Adipose tissue (tissue), 3 donors: ENCODE data around the gene CD96. TPM values are rescaled to one million over a fixed set of nuclear protein-coding genes. Genes with fewer than 3 reads are reported as not detected.

Experiments
- H3K27ac ChIP-seq: one replicate; pipeline ENCODE4 v1.5.1; 2013; ENCODE audit warnings: low read depth, low read length
- WGBS, 3 donors: extraction: QIAGEN DNeasy Blood & Tissue Kit; methylation state at CpG; one replicate each; pipeline ENCODE4 v1.1.7; 2013; 5-methylcytosine and 5-hydroxymethylcytosine counted together
- polyA plus RNA-seq, 3 donors: library from polyadenylated mRNA; stranded (reverse); fragments of 200-250 nt; gene quantifications; one replicate each; pipeline ENCODE4 v1.2.3, GENCODE V29; 2013
- donor health status: healthy with polysubstance abuse.
- donor health status: Bipolar disorder and iron deficiency.
- donor health status: healthy.

CD96 gene
- polyA plus RNA-seq, 3 donors = 0.69 to 4.9 (median 2.5) TPM

DNA sequence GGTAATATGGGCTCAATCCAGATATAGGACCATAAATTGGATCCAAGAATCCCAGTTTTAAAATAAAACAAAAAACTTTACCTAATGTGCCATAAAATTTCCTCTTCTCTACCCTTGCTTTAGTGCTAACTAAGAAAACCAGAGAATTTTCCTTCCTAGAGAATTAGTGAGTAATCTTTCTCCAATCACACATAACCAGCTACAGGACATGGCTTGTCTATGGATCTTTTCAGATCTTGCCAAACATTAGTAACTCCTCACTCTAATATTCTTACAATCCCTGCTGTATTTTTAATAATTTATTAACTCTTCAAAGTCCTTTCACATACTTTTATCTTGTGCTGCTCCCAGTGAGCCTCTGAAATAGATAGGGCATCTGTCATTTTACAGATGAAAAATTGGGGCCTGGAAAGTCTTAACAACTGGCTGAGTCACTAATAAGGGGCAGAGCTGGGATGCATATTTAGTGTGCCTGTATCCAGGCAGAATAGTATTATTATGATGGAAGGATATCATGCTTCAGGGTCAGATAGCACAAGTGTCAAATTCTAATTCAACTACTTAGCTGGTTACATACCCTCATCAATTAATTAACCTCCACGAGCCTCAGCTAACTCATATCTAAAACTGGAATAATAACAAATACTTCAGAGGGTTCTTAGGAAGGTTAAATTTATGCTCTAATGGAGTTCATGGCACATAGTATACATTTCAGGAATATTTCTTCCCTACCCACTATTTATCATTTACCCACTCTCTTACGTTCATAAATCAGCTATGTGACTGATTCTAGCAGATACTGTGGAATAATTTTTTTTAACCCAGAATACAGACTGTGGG is 47.5 kb downstream of the CD96 start:
- WGBS, 3 donors = 67% methylated on average over 2 of the region's 2 CpGs
- H3K27ac ChIP-seq = no peak overlapping the region

DNA sequence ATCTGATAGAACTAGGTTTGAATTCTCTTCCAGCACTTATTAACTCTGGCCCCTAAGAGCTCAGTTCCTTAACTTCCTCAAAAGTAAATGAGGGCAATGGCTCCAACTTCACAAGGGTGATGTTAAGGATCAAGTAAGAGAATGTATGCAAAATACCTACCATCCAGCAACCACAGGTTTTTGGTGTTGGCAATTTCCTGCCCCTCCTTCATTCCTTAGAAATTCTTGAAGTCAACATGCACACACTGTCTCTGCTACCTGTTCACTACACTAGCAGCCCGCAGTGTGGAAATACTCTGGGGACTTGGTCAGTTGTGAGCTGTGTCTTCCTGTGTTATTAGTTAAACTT is 48.1 kb downstream of the CD96 start:
- H3K27ac ChIP-seq = no peak overlapping the region
- WGBS, 3 donors = 74 to 94% (median 93%) methylated on average over 1 of the region's 1 CpG

DNA sequence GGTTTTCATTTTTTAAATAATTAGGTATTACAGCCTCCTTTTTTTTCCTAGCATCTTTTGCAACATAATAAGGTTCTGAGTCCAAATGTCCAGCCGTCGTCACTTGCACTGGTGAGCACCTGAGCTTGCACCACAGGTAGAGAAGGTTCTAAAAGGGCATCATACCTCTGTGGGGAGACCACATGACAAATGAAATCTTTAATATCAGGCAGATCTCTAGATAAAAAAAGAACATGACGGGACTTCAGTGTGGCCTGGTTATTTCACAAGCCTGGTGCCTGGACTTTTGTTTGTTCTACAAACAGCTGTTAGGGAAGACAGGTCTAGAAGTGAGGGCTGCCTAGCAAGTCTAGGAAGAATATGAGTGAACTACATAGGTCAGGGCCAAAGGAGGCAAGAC is 49.6 kb downstream of the CD96 start:
- H3K27ac ChIP-seq = no peak overlapping the region
- 84 to 94% (median 91%) methylated on average over 3 of the region's 3 CpGs for WGBS, 3 donors

DNA sequence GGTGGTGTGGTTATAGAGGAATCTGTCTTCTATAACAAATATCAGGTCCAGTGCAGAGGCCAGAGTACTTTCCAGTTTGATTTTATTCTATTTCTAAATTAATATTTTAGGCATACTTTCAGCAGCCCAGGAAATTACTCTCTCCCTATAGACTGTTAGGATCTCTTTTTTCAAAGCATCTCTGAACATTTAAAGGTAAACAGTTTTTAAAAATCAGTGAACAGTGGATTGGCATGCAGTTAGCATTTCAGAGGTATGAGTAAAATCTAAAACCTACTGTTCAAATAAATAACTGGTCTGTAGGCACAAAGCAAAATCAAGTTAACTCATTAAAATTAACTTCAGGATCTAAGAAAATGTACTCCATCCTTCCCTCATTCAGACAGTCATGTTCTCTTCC is 50.1 kb downstream of the CD96 start:
- H3K27ac ChIP-seq = no peak overlapping the region

DNA sequence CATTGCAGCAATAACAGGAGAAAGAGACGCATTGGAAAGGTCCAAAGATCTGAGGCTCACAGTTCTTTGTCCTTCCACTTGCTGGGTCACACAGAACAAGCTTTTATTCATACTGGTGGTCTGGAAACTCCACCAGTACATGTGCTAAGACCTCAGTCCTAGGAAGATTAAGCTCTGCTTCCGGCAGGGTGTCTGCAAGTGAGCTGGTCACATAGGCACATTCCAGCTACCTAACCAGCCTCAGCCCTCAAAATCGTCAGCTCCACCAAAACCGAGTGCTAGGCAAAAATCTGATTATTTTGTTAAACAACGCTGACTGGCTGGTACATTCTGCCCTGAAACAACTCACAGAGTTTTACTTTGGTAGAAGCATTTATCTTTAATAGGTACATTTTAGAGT is 50.9 kb downstream of the CD96 start:
- no peak overlapping the region for H3K27ac ChIP-seq
- WGBS, 3 donors = 67 to 82% (median 81%) methylated on average over 5 of the region's 5 CpGs

DNA sequence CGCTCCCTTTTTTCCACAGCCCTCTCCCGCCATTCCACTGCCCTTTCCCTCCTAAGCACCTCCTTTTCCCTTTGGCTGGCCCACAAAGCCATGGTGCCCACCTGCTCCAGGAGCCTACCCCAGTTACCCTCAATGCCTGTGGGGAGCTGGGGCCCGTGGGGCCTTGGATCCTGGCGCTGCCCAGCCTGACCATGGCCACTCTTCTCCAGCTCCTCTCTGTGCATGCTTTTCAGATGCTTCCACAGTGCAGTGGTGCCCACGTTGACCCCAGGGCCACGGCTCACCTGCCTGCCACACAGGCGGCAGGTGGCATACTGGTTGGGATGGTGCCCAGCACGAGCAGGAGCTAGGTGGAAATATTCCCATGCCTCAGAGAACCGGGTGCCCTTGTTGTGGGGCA is 51.7 kb downstream of the CD96 start:
- 88 to 93% (median 91%) methylated on average over 9 of the region's 9 CpGs for WGBS, 3 donors
- no peak overlapping the region for H3K27ac ChIP-seq

DNA sequence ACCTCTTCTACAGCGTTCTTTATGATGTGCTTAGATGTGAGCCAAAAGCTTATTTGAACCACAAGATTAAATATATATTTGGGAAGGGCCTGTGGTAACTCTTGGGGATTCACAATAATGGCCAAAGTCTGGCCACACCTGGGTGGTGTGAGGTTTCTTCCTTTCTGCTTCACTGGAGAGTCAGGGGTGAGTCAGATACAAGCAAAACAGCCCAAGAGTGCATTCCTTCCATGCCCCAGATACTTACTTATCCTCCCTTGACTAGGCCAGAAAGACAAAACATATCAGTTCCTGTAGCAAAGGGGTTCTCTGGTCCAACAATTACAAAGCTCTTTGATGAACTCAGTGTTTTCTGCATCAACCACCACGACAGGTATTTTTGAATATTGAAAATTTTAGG is 52.2 kb downstream of the CD96 start:
- 82 to 89% (median 87%) methylated on average over 2 of the region's 2 CpGs for WGBS, 3 donors

DNA sequence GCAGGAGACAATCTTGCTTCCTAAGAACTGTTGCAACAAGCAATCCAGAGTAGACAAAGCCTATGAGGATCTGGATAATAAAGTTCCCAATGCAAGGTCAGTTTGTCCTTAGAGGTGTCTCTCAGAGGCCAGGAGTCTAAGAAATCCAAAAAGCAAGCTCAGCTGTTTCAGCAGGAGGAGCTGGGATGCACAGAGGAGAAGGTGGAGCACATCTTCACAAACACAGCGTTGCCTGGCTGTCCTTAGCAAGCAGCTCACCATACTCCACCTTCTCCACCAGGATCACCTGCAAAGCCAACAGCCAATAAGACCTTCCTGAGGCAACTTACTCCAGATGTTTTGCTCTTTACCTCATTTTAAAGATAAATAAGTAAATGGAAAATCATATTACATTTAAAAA is 52.8 kb downstream of the CD96 start:
- 0 to 54% (median 0%) methylated on average over 1 of the region's 1 CpG for WGBS, 3 donors
- no peak overlapping the region for H3K27ac ChIP-seq

More for the DNA sequence above, 52.2 kb downstream of the CD96 start:
- no peak overlapping the region for H3K27ac ChIP-seq

DNA sequence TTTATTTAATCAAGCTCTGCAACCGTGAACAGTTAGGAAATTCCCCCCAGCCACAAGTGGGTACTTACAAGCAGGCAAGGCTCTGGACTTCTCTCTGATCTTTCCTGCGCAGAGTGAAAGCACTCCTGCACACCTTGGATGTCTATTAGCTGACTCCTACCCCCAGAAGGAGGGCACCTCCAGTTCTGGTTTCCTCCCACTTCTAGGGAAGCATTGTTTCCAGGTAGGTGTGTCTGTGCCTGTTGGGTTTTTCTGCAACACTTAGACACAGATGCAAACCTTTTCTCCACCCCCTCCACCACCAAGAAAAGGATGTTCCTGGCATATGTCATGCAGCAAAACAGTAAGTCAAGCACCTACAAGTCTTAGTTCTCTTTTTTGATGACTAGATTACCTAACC is 53.2 kb downstream of the CD96 start, which contains the start of gene ZBED2:
Gene ZBED2, minus strand, starts transcription at position 115 of the 400 bp plus-strand sequence. CDS start 1,145 bp downstream, outside the sequence.
- WGBS, 3 donors = 76 to 89% (median 86%) methylated on average over 2 of the region's 2 CpGs

DNA sequence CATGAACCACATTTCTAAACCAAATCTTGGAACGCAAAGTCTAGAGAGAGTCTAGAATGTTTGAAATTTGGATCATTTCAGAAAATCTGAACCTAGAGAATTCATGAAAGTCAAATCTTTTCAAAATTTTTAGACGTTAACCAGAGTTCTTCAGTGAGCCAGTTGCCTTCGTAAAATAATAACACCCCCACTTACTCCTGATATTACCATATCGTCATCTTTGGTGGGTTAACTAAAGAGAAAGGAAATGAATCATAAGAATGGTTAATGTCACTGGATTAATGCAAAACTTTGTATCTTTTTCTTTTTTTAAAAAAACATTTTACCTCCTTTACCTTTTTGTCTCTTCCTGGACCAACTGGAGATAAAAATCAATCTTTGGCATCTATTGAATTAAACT is 54.3 kb downstream of the CD96 start:
- WGBS, 3 donors = 82 to 92% (median 83%) methylated on average over 4 of the region's 4 CpGs
- no peak overlapping the region for H3K27ac ChIP-seq

More for the DNA sequence above, 53.2 kb downstream of the CD96 start, which contains the start of gene ZBED2:
- H3K27ac ChIP-seq = no peak within 1 kb of the TSS

DNA sequence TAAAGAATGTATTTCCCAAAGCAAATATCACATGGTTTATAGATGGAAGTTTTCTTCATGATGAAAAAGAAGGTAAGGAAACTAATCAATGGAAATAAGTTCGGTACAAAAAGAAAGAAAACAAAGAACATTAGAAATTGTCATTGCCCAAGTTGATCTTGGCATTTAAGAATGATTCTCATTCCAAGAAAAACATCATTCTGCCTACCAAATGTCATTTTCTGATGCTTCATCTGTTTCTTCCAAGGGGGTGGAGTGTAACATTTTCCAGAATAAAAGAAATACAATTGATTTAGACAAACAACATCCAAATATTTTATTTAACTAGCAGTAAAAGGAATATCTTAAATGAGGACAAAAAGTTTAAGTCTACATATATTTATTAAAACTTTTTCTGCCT is 56.1 kb downstream of the CD96 start:
- 54 to 66% (median 64%) methylated on average over 1 of the region's 1 CpG for WGBS, 3 donors
- H3K27ac ChIP-seq = no peak overlapping the region

DNA sequence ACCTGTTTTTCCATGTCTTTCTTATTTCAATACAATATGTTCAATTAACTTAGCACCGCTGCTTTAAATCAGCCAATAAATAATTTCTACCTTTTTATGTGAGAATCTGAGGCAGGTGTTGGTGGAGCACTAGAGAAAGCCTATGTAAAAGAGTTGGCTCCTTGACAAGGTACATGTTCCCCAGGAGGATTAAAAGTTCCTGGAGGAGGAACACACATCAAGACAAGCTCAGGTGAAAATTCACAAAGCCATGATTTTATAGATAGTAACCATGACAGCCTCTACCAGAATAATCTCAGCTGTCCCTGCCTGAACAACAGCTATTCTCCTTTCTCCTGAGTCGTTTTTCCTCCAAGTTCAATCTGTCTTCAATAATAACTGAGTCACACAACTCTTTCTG is 56.6 kb downstream of the CD96 start:
- WGBS, 3 donors = 79 to 84% (median 79%) methylated on average over 2 of the region's 2 CpGs
- H3K27ac ChIP-seq = no peak overlapping the region

DNA sequence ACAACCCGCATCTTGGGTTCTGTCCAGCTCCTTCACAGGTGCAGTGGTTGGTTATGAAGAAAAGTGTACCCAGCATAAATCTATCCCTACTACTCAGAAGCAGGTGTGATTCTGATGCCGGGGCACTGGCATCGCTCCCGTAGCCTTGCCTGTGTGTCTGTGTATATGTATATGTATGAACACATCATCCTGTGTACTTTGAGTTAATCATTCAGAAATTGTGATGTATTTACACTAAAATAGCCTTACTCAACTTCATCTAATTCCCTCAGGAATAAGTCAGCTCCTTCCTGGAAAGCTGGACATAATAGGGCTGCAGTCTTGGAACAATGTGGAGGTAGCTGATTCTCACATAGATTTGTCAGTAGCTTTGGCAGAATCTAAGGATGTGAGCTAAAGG is 59.8 kb downstream of the CD96 start:
- no peak overlapping the region for H3K27ac ChIP-seq
- WGBS, 3 donors = 39 to 86% (median 75%) methylated on average over 4 of the region's 4 CpGs

DNA sequence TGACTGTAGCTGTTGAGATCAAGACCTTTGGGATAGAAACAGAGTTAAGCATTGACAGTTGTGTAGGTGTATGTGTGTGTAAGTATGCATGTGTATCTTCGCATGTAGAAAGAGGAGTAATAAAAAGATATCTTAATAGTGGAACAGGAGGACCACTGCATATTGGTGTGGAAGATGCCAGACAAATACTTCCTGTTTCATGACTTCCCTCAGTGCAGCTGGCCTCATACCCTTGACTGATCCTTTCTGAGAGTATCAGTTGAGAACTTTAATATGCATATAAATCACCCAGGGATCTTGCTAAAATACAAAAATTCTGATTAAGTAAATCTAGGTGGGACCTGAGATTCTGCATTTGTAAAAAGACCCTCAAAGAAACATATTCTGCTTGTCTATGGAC is 61.7 kb downstream of the CD96 start:
- WGBS, 3 donors = 81 to 91% (median 85%) methylated on average over 1 of the region's 1 CpG
- H3K27ac ChIP-seq = no peak overlapping the region

DNA sequence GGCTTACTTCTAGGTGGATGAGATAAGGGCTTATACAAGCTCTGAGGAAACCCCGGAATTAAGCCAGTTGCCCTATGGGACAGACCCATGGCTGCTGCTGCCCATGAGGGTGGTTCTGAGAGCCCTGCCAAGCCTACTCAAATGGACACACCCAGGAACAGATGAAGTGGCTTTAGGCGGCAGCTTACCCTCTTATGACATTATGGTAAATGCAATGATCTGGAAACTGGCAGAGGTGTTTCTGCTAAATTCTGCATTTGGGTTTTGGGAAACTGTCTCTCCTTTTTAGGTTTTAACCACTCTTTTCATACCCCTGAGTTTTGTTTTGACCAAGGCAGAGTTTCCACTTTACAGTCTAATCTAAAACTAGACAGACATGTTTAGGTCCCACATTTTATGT is 62.1 kb downstream of the CD96 start:
- no peak overlapping the region for H3K27ac ChIP-seq
- WGBS, 3 donors = 52 to 91% (median 74%) methylated on average over 2 of the region's 2 CpGs

DNA sequence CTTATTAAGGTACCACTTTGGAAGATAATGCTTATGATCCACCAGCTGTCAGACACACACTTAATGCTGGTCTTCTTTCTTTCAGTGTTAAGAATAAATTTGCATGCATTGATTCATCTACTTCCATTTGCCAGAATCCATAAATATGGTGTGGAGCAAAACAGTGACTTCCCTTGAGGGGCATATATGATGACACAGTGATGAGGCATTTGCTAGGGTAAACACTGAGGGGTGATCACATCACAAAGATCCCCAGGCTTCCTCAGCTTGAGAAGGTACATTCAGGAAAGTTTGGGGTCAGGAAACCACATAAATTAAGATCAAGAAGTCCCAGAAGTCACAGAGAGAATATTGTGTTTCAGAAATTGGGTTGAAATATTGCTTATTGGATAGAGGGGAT is 63.0 kb downstream of the CD96 start:
- no peak overlapping the region for H3K27ac ChIP-seq

DNA sequence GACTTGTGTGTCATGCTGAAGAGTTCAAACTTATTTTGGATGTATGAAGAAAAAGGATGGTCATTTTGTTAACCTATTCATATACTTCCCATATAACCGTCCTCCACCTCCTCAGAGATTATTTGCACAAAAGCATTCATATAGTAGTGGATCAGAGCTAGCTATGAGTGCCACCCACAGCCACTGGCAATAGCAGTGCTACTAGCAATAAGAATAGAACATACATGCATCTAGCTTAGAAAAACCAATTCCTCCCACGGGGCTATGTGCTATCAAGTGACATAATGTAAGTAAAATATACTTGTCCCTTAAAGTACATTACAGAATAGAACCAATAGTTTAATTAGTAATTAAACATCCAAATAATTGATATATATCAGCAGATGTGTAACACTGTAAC is 63.5 kb downstream of the CD96 start:
- H3K27ac ChIP-seq = no peak overlapping the region
- 73 to 88% (median 86%) methylated on average over 2 of the region's 2 CpGs for WGBS, 3 donors

DNA sequence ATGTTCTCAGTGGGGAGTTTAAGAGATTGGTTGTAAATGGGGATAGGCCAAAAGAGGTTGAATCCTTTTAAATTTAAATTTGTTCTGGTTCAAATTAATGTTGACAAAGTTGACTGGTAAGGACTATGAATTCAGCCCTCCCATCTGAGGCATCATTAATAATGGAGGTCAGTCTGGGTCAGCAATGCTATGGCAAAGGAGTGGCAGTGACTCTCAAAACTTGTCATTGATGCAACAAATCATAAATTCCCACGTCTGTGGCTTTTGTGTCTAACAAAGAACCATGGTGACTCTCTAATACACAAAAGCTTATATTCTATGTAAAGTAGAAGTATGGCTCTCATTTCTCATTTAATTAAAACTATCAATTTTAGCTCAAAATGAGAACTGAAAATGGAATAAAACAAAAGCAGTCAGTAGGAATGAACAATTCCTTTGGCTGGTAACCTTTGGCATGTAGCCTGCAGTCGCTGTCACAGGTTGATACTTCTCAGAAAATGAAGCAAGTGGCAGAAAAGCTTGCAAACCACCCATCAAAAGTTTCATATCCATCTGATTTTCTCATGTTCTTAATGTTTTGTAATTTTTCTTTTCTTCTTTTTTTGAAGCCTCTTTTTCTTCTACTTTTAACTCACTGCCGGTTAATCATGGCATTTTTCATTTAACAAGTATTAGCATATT is 65.4 kb downstream of the CD96 start:
- WGBS, 3 donors = 82 to 85% (median 84%) methylated on average over 3 of the region's 3 CpGs

DNA sequence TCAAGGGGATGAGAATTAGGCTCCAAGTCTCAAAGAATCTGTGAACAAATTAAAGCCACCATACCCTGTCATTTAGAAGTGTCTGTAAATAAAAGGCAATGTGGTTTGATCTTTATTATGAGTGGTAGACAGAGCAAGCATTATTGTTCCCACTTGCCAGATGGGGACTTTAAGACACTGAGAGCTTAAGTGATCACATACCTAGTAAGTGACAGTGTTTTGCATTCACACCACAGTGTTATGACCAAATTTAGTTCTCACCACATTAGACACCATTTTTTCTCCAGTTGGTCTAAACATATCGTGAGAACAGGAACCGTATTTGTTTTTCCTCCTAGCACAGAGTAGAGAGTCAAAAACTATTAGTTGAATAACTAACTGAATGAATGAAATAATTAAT is 66.4 kb downstream of the CD96 start:
- WGBS, 3 donors = 69 to 91% (median 84%) methylated on average over 2 of the region's 2 CpGs
- no peak overlapping the region for H3K27ac ChIP-seq

More for the DNA sequence above, 65.4 kb downstream of the CD96 start:
- no peak overlapping the region for H3K27ac ChIP-seq

DNA sequence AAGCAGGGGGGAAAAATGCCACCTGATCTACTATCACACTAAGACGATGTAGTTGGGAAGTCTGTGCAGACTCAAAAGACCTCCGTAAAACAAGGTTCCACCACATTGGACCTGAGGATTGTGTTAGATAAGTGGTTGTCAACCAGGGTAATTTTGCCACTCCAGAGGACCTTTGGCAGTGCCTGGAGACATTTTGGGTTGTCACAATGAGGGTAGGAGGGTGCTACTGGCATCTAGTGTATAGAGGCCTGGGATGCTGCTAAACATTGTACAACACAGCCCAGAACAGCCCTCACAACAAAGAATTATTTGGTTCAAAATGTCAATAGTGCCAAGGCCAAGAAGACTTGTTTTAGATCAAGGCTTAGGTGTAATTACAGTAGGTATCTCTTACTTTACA is 67.7 kb downstream of the CD96 start:
- 60 to 88% (median 85%) methylated on average over 2 of the region's 2 CpGs for WGBS, 3 donors
- no peak overlapping the region for H3K27ac ChIP-seq
